Activated CD4-positive, CD25-positive, alpha-beta regulatory T cell treated with anti-CD3 and anti-CD28 coated beads, Interleukin-2, amount 50 U/mL, for 16 hours (primary cell): ENCODE data around the gene TLR2.
"Not testable (repeated sequence)": the region's sequence is repeated elsewhere in the genome, so short reads cannot be mapped to it uniquely, and the experiment has no call there.

Experiments
- DNase-seq: peaks from one replicate; pipeline ENCODE4 v3.0.0-alpha.2; 2020; ENCODE audit warnings: low read depth, low spot score

Gene TLR2

GRCh38 chr4:153661215-153661822 lies 22.8 kb upstream of the TLR2 start:
- no peak for DNase-seq

- no peak for DNase-seq
Measured at GRCh38 chr4:153661908-153662307, 22.2 kb upstream of the TLR2 start.

- no peak for DNase-seq
Measured at GRCh38 chr4:153663667-153664066, 20.4 kb upstream of the TLR2 start.

GRCh38 chr4:153666505-153666904 lies 17.6 kb upstream of the TLR2 start:
- not testable (repeated sequence) for DNase-seq

GRCh38 chr4:153668647-153669046 lies 15.4 kb upstream of the TLR2 start:
- no peak for DNase-seq

- no peak for DNase-seq
Measured at GRCh38 chr4:153669838-153670237, 14.2 kb upstream of the TLR2 start.

GRCh38 chr4:153676486-153676885 lies 7.6 kb upstream of the TLR2 start:
- no peak for DNase-seq

- DNase-seq, result no peak
Measured at GRCh38 chr4:153676984-153677383, 7.1 kb upstream of the TLR2 start.

GRCh38 chr4:153679486-153679885 lies 4.6 kb upstream of the TLR2 start:
- no peak for DNase-seq

GRCh38 chr4:153683763-153684181 lies 308 bp upstream of the TLR2 start:
- DNase-seq, result no peak

GRCh38 chr4:153684971-153685371 lies 891 bp downstream of the TLR2 start:
- DNase-seq, result no peak

- DNase-seq, result no peak
Measured at GRCh38 chr4:153704522-153704921, 20.4 kb downstream of the TLR2 start.

- DNase-seq, result no peak
Measured at GRCh38 chr4:153705743-153706468, 21.8 kb downstream of the TLR2 start.

- DNase-seq, result no peak
Measured at GRCh38 chr4:153706519-153706918, 22.4 kb downstream of the TLR2 start.

- no peak for DNase-seq
Measured at GRCh38 chr4:153710681-153711080, 26.6 kb downstream of the TLR2 start.

GRCh38 chr4:153713866-153714646 lies 30.0 kb downstream of the TLR2 start:
- no peak for DNase-seq

GRCh38 chr4:153722036-153722435 lies 38.0 kb downstream of the TLR2 start:
- DNase-seq, result no peak

- DNase-seq, result no peak
Measured at GRCh38 chr4:153724606-153725005, 40.5 kb downstream of the TLR2 start.

- no peak for DNase-seq
Measured at GRCh38 chr4:153725136-153725830, 41.2 kb downstream of the TLR2 start.

- DNase-seq, result no peak
Measured at GRCh38 chr4:153725831-153726154, 41.7 kb downstream of the TLR2 start.

- DNase-seq, result no peak
Measured at GRCh38 chr4:153728151-153728550, 44.1 kb downstream of the TLR2 start.

GRCh38 chr4:153728660-153729059 lies 44.6 kb downstream of the TLR2 start:
- DNase-seq, result no peak
